ENCODE results near the gene VPS16.

DNA sequence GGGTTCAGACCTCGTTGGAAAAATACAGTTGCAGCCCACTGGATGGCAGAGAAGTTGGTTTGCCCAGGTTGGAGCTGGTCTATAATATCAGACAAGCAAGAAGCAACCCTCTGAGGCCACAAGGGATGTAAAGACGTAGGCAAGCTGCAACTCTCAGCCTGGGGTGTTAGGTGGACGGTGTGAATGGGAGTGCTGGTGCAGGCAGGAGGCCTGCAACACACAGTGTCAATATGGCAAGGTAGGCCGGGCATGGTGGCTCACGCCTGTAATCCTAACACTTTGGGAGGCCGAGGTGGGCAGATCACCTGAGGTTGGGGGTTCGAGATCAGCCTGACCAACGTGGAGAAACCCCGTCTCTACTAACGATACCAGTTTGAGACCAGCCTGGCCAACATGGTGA is 10.5 kb downstream of the VPS16 start:
- TF ChIP-seq, protein P1, sequence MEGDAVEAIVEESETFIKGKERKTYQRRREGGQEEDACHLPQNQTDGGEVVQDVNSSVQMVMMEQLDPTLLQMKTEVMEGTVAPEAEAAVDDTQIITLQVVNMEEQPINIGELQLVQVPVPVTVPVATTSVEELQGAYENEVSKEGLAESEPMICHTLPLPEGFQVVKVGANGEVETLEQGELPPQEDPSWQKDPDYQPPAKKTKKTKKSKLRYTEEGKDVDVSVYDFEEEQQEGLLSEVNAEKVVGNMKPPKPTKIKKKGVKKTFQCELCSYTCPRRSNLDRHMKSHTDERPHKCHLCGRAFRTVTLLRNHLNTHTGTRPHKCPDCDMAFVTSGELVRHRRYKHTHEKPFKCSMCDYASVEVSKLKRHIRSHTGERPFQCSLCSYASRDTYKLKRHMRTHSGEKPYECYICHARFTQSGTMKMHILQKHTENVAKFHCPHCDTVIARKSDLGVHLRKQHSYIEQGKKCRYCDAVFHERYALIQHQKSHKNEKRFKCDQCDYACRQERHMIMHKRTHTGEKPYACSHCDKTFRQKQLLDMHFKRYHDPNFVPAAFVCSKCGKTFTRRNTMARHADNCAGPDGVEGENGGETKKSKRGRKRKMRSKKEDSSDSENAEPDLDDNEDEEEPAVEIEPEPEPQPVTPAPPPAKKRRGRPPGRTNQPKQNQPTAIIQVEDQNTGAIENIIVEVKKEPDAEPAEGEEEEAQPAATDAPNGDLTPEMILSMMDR (IDR thresholded peaks at IDR 0.05) = no peak
- TF ChIP-seq, protein P2, sequence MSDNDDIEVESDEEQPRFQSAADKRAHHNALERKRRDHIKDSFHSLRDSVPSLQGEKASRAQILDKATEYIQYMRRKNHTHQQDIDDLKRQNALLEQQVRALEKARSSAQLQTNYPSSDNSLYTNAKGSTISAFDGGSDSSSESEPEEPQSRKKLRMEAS (IDR thresholded peaks at IDR 0.05) = no peak
- TF ChIP-seq, protein P3, sequence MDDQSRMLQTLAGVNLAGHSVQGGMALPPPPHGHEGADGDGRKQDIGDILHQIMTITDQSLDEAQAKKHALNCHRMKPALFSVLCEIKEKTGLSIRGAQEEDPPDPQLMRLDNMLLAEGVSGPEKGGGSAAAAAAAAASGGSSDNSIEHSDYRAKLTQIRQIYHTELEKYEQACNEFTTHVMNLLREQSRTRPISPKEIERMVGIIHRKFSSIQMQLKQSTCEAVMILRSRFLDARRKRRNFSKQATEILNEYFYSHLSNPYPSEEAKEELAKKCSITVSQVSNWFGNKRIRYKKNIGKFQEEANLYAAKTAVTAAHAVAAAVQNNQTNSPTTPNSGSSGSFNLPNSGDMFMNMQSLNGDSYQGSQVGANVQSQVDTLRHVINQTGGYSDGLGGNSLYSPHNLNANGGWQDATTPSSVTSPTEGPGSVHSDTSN (IDR thresholded peaks at IDR 0.05) = no peak
- TF ChIP-seq HDAC2 (IDR thresholded peaks at IDR 0.05) = no peak
- TF ChIP-seq CHD2 (IDR thresholded peaks at IDR 0.05; ENCODE audit: low read length, partially characterized antibody) = no peak
- TF ChIP-seq MAFK (IDR thresholded peaks at IDR 0.05; ENCODE audit: partially characterized antibody) = no peak
- no peak for TF ChIP-seq EP300 (IDR thresholded peaks at IDR 0.05)
- TF ChIP-seq, protein P4, sequence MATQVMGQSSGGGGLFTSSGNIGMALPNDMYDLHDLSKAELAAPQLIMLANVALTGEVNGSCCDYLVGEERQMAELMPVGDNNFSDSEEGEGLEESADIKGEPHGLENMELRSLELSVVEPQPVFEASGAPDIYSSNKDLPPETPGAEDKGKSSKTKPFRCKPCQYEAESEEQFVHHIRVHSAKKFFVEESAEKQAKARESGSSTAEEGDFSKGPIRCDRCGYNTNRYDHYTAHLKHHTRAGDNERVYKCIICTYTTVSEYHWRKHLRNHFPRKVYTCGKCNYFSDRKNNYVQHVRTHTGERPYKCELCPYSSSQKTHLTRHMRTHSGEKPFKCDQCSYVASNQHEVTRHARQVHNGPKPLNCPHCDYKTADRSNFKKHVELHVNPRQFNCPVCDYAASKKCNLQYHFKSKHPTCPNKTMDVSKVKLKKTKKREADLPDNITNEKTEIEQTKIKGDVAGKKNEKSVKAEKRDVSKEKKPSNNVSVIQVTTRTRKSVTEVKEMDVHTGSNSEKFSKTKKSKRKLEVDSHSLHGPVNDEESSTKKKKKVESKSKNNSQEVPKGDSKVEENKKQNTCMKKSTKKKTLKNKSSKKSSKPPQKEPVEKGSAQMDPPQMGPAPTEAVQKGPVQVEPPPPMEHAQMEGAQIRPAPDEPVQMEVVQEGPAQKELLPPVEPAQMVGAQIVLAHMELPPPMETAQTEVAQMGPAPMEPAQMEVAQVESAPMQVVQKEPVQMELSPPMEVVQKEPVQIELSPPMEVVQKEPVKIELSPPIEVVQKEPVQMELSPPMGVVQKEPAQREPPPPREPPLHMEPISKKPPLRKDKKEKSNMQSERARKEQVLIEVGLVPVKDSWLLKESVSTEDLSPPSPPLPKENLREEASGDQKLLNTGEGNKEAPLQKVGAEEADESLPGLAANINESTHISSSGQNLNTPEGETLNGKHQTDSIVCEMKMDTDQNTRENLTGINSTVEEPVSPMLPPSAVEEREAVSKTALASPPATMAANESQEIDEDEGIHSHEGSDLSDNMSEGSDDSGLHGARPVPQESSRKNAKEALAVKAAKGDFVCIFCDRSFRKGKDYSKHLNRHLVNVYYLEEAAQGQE (IDR thresholded peaks at IDR 0.05) = no peak
- TF ChIP-seq BHLHE40 (IDR thresholded peaks at IDR 0.05; ENCODE audit: low read depth, low read length) = no peak
- TF ChIP-seq JUN (IDR thresholded peaks at IDR 0.05) = no peak
- no peak for TF ChIP-seq EHF (CRISPR knock-in tag; IDR thresholded peaks at IDR 0.05)

Measured in A549 (cell line).